Cardiac muscle cell (in vitro differentiated cells and primary cell): ENCODE data around the gene CFAP74. TPM values are rescaled to one million over a fixed set of nuclear protein-coding genes. Genes with fewer than 3 reads are reported as not detected.

Experiments
- DNase-seq, 2 donors: peaks; one replicate each; pipeline versions ENCODE4 v3.0.0 to v3.0.0-alpha.2; 2010 to 2017; ENCODE audit warnings: low read depth in 1 of 2, low spot score in 1 of 2
- H3K27ac ChIP-seq: fragments of 200-600 bp; sonication (generic); 2 replicates; pipeline ENCODE4 v1.5.1; 2016
- H3K27me3 ChIP-seq: fragments of 200-600 bp; sonication (generic); 2 replicates; pipeline ENCODE4 v1.6.0; 2016; ENCODE audit warnings: control low read depth
- H3K36me3 ChIP-seq: fragments of 200-600 bp; sonication (generic); 2 replicates; pipeline ENCODE4 v1.5.1; 2016; ENCODE audit warnings: control low read depth
- H3K4me1 ChIP-seq: fragments of 200-600 bp; sonication (generic); 2 replicates; pipeline ENCODE4 v1.8.1; 2017; ENCODE audit warnings: low read depth, mild to moderate bottlenecking, mixed run types
- H3K4me3 ChIP-seq: fragments of 200-600 bp; sonication (generic); 2 replicates; pipeline ENCODE4 v1.5.1; 2016; ENCODE audit warnings: mild to moderate bottlenecking
- H3K9me3 ChIP-seq: fragments of 200-600 bp; sonication (generic); 2 replicates; pipeline ENCODE4 v1.5.1; 2017; ENCODE audit warnings: low read depth, mild to moderate bottlenecking, control low read depth
- polyA plus RNA-seq: library from polyadenylated mRNA; unstranded; fragments of >200 nt; fragmentation: Nextera tagmentation; extraction: Ambion mirVana; gene quantifications from 2 replicates; pipeline ENCODE4 v1.2.1, GENCODE V29; 2016
- total RNA-seq: library from RNA; depleted of rRNA; stranded (reverse); fragments of >200 nt; gene quantifications from 2 replicates; pipeline ENCODE4 v1.2.3, GENCODE V29; 2016
- TF ChIP-seq, protein P1 (sequence below): IDR thresholded peaks from 2 replicates; pipeline ENCODE4 v1.5.1; 2012; ENCODE audit warnings: low read depth, mild to moderate bottlenecking, low read length

The CFAP74 gene
- total and polyA plus RNA-seq, 2 experiments from 2014 or later, result 0.63 to 1.7 TPM

- DNase-seq, result peak; percentile 98 to 100
- Histone ChIP-seq H3K27ac (no peak overlapping the region), H3K36me3 (no peaks in the 10 kb centered on the region), H3K9me3 (no peaks in the 10 kb centered on the region), H3K27me3 (no peaks in the 10 kb centered on the region), H3K4me1 (peaks cover 9% of the 10 kb centered on the region), H3K4me3 (peak overlapping the region; percentile 36)
- TF ChIP-seq, protein P1, sequence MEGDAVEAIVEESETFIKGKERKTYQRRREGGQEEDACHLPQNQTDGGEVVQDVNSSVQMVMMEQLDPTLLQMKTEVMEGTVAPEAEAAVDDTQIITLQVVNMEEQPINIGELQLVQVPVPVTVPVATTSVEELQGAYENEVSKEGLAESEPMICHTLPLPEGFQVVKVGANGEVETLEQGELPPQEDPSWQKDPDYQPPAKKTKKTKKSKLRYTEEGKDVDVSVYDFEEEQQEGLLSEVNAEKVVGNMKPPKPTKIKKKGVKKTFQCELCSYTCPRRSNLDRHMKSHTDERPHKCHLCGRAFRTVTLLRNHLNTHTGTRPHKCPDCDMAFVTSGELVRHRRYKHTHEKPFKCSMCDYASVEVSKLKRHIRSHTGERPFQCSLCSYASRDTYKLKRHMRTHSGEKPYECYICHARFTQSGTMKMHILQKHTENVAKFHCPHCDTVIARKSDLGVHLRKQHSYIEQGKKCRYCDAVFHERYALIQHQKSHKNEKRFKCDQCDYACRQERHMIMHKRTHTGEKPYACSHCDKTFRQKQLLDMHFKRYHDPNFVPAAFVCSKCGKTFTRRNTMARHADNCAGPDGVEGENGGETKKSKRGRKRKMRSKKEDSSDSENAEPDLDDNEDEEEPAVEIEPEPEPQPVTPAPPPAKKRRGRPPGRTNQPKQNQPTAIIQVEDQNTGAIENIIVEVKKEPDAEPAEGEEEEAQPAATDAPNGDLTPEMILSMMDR, result no peak
Observed at GRCh38 chr1:1919304-1920056, 84.1 kb downstream of the CFAP74 start.

DNA sequence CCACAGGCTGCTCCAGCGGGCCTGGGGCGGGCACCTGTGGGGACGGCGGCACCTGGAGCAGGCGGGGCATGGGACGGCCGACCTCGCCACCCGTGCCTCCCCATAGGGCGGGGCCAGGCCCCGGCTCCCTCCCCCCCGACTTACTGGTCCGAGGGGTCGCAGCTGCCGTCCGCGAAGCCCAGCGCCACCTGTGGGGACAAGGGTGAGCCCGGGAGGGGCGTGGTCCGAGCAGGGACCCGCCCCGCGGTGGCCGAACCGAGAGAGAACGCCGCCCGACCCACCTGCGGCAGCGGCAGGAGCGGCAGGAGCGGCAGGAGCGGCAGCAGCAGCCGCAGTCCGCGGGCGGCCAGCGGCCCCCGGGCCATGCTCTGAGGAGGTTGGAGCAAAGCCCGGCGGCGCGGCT lies 84.7 kb downstream of the CFAP74 start, which contains the start of gene TMEM52:
TSS of gene TMEM52 (minus strand) at position 379 of the 403 bp plus-strand sequence. CDS start at position 365, 14 bp downstream.
- Histone ChIP-seq H3K4me1 (peaks cover 12% of the 10 kb centered on the region), H3K36me3 (no peaks in the 10 kb centered on the region), H3K27me3 (no peaks in the 10 kb centered on the region), H3K27ac (no peak within 1 kb of the TSS), H3K9me3 (no peaks in the 10 kb centered on the region), H3K4me3 (peak within 1 kb of the TSS; percentile 36)
- DNase-seq, result no peak
- TF ChIP-seq, protein P1, result no peak

DNA sequence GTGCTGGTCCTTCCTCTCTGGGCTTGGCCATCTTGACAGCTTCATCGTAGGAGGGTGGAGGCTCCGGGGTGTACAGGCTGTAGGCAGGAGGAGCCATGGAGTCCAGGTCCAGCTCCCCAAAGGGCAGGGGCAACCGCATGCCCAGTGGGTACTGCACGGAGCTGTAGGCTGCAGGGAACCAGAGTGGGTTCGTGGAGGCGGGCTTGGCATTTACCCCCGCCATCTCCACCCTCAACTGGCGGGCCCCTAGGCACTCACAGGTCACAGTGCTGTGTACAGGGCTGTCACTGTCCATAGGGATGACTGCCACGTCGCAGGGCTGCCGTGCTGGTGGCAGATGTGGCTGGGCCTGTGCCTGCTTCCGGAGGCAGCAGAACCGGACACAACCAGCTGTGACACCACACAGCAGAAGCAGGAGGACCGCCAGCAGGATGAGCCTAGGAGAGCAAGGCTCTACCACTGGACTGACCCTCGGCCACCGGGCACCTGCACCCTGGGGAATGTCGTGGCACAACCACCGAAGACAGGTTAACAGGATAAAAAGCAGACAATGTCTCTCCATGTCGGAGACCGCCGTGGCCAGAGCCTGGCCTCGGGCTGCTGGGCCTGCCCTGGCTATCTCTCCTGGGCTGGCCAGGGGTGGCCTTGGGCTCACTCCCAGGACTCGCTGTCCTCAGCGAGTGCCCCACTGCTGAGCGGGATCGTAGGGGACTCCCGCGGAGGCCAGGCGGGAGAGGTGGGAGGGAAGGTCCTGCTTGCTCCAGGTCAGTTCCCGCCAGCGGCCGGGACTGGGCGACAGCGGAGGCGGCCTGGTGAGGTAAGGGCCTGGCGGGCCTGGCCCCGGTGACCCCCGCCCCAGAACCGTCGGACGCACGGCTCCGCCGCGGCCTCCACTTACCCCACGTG lies 85.3 kb downstream of the CFAP74 start:
- Histone ChIP-seq H3K27ac (no peak overlapping the region), H3K4me1 (peaks cover 12% of the 10 kb centered on the region)
- no peak for DNase-seq

DNA sequence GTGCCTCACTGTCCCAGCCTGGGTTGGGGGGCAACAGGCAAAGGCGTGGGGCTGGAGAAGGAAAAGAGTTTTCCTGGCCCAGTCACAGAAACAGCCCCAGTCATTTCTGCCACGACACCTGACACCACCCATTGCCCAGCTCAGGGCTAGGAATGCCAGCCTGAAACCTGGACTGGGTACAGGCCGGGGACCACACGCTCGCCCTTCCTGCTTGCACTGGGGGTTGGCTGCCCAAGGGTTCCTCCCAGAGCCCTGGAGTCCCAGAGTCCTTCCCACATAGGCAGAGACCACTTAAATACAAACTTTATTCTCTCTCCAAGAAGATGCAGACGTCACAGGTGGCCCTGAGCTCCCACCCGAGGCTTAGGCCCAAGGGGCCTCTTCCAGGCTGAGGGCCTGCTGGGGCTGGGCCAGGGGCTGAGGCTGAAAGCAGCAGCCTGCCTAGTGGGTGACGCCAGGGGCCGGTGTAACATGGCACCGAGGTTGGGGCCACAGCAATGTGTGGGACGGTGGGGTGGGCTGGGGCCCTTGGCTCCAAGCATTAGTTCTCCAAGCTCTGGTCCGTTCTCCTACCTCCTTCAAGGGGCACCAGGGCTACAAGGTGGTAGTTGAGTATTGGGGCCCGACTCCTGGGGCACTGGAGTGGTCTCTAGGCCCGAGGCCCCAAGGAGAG lies 86.1 kb downstream of the CFAP74 start:
- Histone ChIP-seq H3K4me3 (no peak overlapping the region), H3K36me3 (no peaks in the 10 kb centered on the region), H3K27me3 (no peaks in the 10 kb centered on the region), H3K9me3 (no peaks in the 10 kb centered on the region), H3K27ac (no peak overlapping the region), H3K4me1 (peaks cover 10% of the 10 kb centered on the region)
- TF ChIP-seq, protein P1, result no peak
- no peak for DNase-seq

More for the DNA sequence above, 85.3 kb downstream of the CFAP74 start:
- TF ChIP-seq, protein P1, result no peak
- Histone ChIP-seq H3K36me3 (no peaks in the 10 kb centered on the region), H3K4me3 (peak overlapping the region; percentile 36), H3K27me3 (no peaks in the 10 kb centered on the region), H3K9me3 (no peaks in the 10 kb centered on the region)

- Histone ChIP-seq H3K27ac (no peak overlapping the region), H3K36me3 (no peaks in the 10 kb centered on the region), H3K9me3 (no peaks in the 10 kb centered on the region), H3K4me1 (peaks cover 10% of the 10 kb centered on the region), H3K27me3 (no peaks in the 10 kb centered on the region), H3K4me3 (no peak overlapping the region)
- TF ChIP-seq, protein P1, result no peak
- no peak for DNase-seq
Observed at GRCh38 chr1:1916851-1917251, 86.7 kb downstream of the CFAP74 start.
